NCI-H524 (cell line): ENCODE results near the gene TXNL4A.
"Not testable (repeated sequence)": the region's sequence is repeated elsewhere in the genome, so short reads cannot be mapped to it uniquely, and the experiment has no call there.

Experiments
- DNase-seq, 2 experiments: peaks; one replicate each; lab custom pipeline; 2025; lab: John Stamatoyannopoulos, UW

Gene TXNL4A

DNA sequence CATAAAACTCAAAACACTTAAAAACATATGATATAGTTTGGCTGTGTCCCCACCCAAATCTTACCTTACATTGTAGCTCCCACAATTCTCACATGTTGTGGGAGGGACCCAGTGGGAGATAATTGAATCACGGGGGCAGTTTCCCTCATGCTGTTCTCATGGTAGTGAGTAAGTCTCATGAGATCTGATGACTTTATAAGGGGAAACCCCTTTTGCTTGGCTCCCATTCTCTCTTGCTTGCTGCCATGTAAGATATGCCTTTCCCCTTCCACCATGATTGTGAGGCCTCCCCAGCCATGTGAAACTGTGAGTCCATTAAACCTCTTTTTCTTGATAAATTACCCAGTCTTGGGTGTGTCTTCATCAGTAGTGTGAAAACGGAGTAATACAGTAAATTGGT, 11.3 kb upstream of the TXNL4A start:
- DNase-seq: not testable (repeated sequence)

- no peak for DNase-seq
These were observed 3.1 kb upstream of the TXNL4A start for GRCh38 chr18:79991494-79991893.

DNA sequence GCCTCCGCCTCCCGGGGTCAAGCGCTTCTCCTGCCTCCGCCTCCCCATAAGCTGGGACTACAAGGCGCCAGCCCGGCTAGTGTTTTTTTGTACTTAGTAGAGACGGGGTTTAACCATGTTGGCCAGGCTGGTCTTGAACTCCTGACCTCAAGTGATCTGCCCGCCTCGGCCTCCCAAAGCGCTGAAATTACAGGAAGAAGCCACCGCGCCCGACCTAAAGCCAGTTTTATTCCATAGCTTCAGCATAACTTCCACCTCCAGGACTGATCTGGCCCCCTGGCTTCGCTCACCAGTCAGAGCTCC, 783 bp upstream of the TXNL4A start:
- no peak for DNase-seq

DNA sequence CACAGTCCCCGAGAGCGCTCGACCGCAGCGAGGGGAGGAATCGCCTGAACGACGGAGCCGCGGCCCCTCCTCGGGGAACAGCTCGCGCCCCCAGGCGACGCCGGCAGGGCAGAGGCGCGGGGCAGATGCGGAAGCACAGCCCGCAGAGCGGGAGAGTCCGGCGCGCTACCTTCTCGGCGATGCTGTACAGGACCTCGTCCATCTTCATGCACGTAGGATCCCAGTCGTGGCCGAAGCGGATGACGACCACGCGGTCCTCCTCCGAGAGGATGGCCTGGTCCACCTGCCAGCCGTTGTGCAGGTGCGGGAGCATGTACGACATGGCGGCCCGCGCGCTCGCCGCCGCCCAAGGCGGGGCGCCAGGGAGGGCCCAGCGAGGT, 302 bp downstream of the TXNL4A start:
- DNase-seq: peak in 1 of 2 experiments; percentile 52

DNA sequence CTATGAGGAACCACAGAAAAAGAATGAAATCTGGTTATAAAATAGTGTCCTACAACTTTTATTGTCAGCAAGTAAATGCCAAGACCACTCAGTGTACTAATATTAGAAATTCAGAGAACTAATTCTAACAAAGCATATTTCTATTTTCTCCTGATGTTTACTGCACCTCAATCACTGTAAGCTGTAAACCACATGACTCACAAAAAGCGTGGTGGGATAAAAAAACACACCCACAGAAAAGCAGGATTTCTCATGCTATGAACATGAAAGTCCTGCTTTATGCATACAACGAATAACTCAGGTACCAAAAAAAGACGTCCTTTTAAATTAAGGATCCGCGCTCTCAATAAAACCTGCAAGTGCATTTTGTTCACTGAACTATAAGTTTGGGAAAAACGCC, 797 bp downstream of the TXNL4A start:
- no peak for DNase-seq

- DNase-seq: peak in 1 of 2 experiments; percentile 22
These were observed 1.6 kb downstream of the TXNL4A start for GRCh38 chr18:79986726-79987125.

- DNase-seq: no peak
These were observed 3.2 kb downstream of the TXNL4A start for GRCh38 chr18:79985172-79985571.

GRCh38 chr18:79983793-79984192, 4.6 kb downstream of the TXNL4A start:
- no peak for DNase-seq

DNA sequence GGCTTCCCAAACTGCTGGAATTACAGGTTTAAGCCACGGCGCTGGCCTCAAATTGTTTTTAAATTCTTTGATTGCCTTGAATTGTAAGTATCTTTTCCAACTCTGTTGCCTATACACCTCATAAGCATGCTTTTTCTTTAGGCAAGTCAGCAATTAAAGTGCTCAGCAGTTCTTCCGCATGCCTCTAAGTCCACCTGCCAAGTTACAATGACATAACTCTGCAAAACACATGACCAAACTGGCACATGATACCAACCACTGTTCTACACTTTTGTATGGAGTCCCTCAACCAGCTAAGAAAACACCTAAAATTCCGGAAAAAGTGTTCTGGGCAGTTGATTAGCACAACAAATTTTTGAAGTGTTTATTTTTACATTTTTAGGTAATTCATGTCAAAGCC, 5.1 kb downstream of the TXNL4A start:
- no peak for DNase-seq

DNA sequence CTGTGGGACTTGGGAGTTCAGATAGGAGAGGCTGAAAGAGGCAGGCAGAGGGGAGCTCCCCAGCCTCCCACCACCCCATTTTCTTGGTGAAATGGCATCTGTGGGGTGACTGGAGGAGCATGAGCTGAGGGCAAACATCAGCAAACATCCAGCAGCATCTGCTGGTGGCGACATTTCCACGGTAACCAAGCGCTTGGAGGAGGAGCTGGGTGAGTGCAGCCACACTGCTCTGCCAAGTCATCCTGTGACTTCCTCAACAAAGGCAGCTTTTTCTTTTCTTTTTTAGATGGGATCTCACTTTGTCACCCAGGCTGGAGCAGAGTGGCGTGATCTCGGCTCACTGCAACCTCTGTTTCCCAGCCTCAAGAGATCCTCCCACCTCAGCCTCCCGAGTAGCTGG, 5.6 kb downstream of the TXNL4A start:
- DNase-seq: no peak

GRCh38 chr18:79980585-79980984, 7.8 kb downstream of the TXNL4A start:
- DNase-seq: no peak

- DNase-seq: no peak
These were observed 8.5 kb downstream of the TXNL4A start for GRCh38 chr18:79979843-79980242.

- no peak for DNase-seq
These were observed 12.2 kb downstream of the TXNL4A start for GRCh38 chr18:79975985-79976680.

- DNase-seq: no peak
These were observed 13.3 kb downstream of the TXNL4A start for GRCh38 chr18:79975043-79975442.

- DNase-seq: no peak
These were observed 14.2 kb downstream of the TXNL4A start for GRCh38 chr18:79974025-79974654.

- no peak for DNase-seq
These were observed 14.8 kb downstream of the TXNL4A start for GRCh38 chr18:79973517-79973916.

DNA sequence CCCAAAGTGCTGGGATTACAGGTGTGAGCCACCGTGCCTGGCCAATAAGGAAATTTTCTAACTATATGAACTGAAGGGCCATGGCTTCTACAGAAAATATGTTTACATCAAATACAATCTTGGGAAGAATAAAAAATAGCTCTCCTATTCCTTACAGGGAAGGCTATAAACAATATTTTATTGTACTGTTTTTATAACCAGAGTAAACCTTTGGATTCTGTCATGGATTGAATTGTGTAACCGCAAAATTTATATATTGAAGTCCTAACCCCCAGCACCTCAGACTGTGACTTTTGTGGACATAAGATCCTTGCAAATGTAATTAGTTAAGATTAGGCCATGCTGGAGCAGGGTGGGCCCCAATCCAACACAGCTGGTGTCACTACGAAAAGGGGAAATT, 15.6 kb downstream of the TXNL4A start:
- no peak for DNase-seq

DNA sequence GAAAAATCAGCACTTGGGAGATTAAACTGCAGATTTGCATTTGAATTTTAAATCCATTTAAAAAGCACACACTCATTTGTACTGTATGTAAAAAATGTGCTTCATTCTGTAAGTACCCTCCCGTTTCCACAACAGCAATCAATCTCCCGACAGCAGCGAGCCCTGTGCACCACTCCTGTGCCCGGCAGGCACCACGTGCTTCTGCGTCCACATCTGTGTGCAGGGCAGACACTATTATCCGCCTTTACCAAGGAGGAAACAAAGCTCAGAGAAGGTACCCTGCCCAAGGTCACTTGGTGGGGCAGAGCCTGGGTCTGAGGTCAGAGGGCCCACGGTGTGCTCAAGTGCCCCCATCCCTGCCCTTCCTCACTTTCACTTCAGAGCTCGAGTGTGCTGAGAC, 16.4 kb downstream of the TXNL4A start:
- no peak for DNase-seq

GRCh38 chr18:79971211-79971952, 17.0 kb downstream of the TXNL4A start:
- DNase-seq: no peak

GRCh38 chr18:79970419-79971133, 17.8 kb downstream of the TXNL4A start:
- DNase-seq: no peak

DNA sequence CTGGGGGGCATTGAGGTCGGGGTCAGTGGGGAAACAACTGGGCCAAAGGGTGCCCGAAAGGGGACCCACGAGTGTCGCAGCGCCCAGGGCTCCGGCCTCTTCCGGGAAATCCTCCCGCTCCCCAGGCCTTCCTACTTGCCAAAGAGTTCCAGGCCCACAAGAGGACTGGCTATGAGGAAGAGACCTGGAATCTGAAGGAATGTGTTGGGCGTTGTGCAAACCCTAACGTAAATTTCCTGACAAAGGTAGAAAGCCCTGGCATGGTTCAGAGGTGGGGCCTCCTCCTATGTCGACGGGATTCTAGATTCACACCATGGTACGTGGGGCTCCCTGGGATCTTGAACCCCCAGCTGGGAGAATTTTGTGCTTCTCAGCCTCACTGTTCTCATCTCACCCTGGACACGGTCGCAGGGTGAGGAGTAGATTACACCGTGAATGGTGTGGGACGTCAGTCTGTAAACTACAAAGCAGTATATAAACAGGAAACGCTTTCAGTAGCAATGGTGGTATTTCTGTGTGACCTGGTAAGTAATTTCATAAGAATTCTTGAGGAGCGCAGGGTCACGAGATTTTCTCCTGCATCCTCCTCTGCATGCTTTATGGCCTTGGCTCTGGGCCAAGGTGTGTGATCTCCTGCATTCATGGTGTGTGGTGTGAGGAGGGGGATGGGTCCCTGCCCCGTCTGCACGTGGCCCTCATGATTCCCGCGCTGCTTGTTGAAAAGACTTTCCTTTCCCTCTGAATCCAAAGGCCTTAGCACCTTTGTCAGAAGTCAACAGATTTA, 23.1 kb downstream of the TXNL4A start:
- peak in 1 of 2 experiments; percentile 20 for DNase-seq
